OCI-LY3 (cell line): ENCODE results near the gene HECW1.

ENCODE experiments used
- EZH2phosphoT487 ChIP-seq: fragments of 200-600 bp; shearing (Covaris generic); IDR thresholded peaks from 2 replicates; pipeline ENCODE4 v1.6.1; 2018; ENCODE audit warnings: antibody characterized with exemption, mixed run types, low read depth
- TF ChIP-seq, protein P1 (sequence below): fragments of 200-600, 300-600 bp; sonication (generic); IDR thresholded peaks from 2 replicates; pipeline ENCODE4 v1.5.1; 2014; ENCODE audit warnings: antibody characterized with exemption, low read length, low read depth

DNA sequence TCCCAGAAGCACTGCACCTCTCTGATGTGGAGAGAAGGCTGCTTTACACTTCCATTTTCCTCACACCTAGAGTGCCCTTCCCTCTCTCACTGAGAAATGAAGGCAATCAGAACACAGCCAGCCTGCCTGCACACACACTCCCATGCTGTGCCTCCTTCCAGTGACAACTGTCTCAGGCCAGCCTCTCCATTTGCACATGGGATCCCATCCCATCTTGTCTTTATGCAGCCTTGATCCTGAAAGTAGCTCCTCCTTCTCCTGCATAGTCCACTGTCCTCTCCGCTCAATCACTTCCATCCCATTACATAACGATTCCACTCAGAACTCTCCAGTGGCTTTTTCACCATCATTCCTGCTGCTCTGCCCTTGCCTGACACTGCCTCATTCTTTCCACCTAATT, 266.8 kb downstream of the HECW1 start:
- TF ChIP-seq, protein P1, sequence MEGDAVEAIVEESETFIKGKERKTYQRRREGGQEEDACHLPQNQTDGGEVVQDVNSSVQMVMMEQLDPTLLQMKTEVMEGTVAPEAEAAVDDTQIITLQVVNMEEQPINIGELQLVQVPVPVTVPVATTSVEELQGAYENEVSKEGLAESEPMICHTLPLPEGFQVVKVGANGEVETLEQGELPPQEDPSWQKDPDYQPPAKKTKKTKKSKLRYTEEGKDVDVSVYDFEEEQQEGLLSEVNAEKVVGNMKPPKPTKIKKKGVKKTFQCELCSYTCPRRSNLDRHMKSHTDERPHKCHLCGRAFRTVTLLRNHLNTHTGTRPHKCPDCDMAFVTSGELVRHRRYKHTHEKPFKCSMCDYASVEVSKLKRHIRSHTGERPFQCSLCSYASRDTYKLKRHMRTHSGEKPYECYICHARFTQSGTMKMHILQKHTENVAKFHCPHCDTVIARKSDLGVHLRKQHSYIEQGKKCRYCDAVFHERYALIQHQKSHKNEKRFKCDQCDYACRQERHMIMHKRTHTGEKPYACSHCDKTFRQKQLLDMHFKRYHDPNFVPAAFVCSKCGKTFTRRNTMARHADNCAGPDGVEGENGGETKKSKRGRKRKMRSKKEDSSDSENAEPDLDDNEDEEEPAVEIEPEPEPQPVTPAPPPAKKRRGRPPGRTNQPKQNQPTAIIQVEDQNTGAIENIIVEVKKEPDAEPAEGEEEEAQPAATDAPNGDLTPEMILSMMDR, result no peak
- no peak for TF ChIP-seq EZH2phosphoT487
